GM21360 (cell line): ENCODE data around the gene CABP5.
"Not testable (repeated sequence)": the region's sequence is repeated elsewhere in the genome, so short reads cannot be mapped to it uniquely, and the experiment has no call there.

Experiments used
- ATAC-seq: cut with Tn5 transposase; IDR thresholded peaks from one replicate; pipeline ENCODE4 v1.9.1; 2021; ENCODE audit warnings: mild to moderate bottlenecking, moderate library complexity; ENCODE audit not compliant: unreplicated experiment

CABP5 gene

DNA sequence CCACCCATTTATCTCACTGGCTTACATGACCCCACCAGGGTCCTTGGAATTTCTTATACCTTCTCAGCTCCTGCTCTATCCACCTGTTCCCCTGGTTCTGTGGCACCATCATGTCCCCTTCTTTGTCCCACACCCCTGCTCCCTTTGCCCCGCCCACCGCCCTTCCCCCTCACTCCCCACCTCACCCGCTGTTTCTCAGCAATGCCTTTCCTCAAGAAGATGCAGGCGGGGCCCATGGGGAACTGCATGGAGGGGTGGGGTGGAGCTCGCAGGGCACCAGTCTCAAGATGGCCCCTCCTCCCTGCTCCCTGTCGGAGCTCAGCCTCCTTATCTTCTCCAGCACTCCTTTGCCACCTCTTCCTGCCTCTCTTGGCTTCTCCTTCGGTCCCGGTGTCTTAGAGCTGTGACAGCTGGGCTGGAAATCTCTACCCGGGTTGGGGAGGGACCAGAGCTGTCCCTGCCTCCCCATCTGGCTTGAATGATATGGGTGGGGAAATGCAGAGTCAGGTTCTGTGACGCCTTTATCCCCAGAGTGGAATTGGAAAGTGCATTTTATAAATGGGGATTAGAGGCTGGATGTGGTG is at the start of gene CABP5:
Gene CABP5 (minus strand): TSS at position 405 of the 584 bp plus-strand sequence. CDS start 157 bp downstream, at position 248.
- ATAC-seq, result no peak

DNA sequence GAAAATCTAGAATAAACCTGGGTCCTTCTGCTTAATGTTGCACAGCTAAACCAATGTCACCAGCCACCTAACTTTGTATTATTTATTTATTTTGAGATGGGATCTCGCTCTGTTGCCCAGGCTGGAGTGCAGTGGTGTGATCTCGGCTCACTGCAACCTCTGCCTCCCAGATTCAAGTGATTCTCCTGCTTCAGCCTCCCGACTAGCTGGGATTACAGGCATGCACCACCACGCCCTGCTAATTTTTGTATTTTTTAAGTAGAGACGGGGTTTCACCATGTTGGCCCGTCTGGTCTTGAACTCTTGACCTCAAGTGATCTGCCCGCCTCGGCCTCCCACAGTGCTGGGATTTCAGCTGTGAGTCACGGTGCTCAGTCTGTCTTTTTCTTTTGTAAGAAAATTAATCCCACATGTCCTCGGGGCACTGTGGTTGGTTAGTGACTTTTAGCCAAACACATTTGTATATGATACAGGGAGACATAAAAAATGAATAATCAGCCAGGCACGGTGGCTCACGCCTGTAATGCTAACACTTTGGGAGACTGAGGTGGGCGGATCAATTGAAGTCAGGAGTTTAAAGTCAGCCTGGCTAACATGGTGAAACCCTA is 47.3 kb upstream of the CABP5 start:
- ATAC-seq, result not testable (repeated sequence)

DNA sequence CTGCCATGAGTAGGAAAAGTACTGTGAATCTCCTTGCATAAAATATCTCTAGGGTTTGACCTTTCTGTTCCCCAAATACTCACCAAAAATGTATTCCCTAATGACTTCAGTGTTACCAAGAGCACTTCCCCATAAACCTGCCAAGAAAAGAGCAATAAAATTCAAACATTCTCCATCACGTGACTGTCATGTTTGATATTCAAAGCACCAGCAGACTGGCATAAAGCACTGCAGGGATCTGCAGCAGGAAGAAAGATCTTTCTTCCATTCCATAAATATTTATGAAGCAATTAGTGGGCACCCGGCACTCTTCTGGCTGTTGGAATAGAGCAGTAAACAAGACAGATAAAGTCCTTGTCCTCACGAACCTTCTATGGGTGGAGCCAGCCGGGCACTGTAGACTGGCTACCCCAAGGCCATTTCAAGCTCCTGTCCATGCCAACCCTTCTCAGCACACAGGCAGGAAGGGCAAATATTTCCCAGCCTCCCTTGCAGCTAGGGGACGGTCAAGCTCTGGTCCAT is 46.5 kb upstream of the CABP5 start:
- ATAC-seq, result no peak

DNA sequence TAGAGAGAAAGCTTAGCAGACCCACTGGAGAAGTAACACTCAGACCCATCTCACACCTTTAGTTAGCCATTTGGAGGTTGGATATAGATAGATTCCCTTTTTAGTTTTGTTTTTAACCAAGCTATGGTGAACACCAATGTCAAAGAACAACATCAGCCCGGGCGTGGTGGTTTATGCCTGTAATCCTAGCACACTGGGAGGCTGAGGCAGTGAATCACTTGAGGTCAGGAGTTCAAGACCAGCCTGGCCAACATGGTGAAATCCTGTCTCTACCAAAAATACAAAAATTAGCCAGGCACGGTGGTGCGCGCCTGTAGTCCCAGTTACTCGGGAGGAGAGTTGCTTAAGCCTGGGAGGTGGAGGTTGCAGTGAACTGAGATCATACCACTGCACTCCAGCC is 45.1 kb upstream of the CABP5 start:
- not testable (repeated sequence) for ATAC-seq

DNA sequence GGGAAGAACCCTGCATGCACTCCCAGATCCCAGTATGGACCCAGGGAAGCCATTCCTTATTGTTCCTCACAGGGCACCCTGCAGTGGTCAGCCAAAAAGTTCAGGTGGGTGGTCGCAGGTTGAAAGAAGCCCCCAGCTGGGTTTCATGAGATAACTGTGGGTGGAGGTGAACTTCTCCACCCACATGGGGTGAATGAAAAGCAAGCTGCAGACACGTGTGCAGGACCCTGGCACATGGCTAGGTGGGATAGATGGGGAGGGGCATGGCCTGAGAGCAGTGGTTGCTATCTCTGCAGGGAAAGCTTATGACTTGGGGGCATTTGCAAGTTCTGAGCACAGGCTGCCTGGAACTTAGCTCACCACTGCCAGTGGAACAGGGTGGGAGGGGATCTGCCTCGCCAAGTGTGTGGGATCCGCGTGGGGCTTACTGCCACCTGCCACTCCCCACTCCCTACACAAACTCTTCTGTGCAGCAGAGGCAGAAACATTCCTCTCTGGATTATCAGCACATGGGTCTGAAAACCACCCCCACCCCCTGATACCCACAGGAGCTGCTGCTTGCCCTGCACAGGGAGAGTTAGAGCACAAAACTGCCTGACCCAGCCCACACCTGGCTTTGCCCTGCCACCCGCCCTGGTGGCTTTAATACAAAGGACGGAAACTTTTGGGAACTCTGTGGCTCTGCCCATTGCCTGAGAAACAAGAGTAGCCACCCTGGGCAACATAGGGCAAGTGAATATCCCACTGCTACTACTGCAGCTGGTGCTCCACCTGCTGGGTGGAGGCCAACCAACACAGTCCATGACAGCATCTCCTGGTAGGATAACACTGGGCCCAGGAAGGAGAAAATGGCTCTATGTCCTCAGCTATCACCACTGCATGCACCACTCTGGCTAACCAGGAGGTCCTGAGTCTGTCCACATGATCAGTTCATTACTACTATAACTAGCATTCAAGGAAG is 42.3 kb upstream of the CABP5 start:
- ATAC-seq, result no peak

DNA sequence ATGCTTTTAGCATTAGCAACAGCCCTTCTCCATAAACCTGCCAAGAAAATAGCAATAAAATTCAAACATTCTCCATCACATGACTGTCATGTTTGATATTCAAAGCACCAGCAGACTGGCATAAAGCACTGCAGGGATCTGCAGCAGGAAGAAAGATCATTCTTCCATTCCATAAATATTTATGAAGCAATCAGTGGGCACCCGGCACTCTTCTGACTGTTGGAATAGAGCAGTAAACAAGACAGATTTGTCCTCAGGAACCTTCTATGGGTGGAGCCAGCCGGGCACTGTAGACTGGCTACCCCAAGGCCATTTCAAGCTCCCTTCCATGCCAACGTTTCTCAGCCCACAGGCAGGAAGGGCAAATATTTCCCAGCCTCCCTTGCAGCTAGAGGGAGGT is 41.2 kb upstream of the CABP5 start:
- no peak for ATAC-seq

DNA sequence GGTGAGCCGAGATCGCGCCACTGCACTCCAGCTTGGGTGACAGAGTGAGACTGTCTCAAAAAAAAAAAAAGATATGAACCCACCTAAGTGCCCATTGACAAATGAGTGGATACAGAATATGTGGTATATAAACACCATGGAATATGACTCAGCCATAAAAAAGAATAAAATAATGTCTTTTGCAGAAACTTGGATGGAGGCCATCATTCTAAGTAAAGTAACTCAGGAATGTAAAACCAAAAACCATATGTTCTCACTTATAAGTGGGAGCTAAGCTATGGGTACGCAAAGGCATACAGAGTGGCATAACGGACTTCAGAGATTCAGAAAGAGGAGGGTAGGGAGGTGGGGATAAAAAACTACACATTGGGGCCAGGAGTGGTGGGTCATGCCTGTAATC is 37.2 kb upstream of the CABP5 start:
- no peak for ATAC-seq

DNA sequence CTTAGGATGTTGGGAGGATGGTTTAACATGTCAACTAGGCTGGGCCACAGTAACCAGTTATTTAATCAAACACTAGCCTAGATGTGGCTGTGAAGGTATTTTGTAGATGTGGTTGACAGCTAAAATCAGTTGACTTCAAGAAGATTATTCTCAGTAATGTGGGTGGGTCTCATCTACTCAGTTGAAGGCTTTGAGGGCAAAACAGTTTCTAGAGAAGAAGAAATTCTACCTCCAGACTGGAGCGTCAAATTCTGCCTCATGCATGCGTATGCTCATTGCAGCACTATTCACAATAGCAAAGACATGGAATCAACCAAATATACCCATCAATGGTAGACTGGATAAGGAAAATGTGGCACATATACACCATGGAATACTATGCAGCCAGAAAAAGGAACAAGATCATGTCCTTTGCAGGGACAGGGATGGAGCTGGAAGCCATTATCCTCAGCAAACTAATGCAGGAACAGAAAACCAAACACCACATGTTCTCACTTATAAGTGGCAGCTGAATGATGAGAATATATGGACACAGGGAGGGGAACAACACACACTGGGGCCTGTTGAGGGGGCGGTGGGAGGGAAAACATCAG is 26.4 kb upstream of the CABP5 start:
- not testable (repeated sequence) for ATAC-seq

DNA sequence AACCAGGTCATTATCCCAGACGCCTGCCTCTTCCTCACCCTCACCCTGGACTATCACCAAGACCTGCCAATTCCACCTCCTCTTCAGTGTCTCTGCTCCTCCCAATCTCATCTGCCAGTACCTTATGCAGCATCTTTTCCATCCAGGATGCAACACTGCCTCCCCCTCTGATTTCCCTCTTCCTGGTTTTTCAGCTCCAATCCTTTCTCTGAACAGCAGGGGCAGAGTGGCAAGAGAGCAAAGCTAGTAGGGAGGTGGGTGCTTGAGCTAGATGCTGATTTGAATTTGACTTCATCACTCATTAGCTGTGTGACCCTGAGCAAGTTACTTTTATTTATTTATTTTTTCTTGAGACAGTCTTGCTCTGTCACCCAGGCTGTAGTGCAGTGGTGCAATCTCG is 25.6 kb upstream of the CABP5 start:
- ATAC-seq, result no peak

DNA sequence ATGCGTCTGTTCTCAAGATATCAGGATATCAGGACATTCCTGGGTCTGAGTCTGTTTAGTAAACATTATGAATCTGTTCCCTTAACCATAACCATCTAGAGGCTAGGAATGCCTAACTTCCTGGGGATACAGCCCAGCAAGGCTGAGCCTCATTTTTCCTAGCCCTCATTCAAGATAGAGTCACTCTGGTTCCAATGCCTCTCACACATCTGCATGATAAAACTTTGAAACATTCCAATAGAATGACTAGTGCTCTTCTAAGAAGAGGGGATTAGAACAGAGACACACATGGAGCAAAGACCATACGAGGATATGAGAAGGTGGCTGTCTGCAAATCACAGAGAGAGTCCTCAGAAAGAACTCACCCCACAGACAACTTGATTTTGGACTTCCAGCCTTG is 20.6 kb upstream of the CABP5 start:
- ATAC-seq, result no peak

DNA sequence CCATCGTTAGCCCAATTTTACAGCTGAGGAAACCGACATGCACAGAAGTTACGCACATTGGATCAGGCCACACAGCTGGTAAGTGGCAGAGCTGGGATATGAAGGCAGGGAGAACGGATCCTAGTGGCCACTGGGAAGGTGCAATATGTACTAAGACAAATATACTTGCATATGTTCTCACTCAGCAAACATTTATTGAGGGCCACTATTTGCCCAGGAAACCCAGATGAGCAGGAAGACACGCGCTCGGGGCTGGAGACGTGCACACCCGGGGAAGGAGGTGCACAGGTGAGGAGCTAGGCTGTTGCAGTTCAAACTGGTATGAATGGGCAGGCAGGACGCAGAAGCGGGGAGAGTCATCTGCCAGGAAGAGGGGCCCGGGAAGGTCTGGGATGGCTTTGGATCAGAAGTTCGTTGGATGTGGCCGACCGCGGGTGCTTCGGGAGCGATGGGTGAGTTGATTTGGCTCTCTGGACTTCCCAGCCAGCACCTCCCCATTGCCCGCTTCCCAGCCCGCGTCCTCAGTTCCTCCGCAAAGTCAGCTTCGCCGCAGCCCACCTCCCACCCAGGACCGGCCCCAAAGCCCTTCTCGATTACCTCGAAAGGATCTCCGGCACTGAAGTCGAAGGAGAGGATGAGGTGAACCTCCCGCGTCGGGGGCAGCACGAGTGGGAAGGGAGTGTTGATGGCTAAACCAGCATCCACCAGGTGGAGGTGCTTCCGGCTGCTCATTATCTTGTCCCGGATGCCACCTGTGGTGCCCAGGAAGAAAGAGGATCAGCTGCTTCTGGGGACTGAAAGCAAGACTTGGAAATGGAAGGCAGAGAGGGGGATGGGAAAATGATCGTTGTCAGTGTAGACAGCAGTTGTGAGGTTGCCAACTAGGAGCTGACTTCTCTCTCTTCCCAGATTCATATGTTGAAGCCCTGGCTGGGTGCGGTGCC is 17.8 kb upstream of the CABP5 start:
- ATAC-seq, result no peak

DNA sequence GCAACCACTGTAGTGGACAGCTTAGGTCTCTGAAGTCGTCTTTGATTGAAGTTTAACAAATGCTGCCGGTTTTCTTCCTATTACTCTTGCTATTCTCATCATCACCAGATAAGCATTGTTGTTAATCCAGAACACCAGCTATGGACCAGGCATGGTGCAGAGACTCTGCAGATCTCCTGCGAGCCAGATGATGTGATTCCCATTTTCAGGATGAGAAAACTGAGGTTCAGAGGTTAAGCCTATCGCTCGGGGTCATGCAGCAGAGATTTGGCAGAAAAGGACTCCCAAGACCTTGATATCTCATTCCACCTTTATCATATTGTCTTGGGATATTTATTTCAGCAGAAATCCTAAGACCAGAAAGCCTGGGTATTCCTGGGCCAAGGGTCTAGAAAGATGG is 16.5 kb upstream of the CABP5 start:
- ATAC-seq, result no peak

DNA sequence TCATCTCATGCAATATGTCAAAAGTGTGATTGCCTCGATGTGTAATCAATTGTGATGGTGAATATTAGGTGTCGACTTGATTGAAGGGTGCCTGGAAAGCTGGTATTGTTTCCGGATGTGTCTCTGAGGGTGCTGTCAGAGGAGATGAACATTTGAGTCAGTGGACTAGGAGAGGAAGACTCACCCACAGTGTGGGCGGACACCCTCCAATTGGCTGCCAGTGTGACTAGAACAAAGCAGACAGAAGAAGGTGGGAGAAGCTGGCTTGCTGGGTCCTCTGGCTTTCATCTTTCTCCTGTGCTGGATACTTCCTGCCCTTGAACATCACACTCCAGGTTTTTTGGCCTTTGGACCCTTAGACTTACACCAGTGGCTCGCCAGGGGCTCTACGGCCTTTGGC is 15.5 kb upstream of the CABP5 start:
- no peak for ATAC-seq

DNA sequence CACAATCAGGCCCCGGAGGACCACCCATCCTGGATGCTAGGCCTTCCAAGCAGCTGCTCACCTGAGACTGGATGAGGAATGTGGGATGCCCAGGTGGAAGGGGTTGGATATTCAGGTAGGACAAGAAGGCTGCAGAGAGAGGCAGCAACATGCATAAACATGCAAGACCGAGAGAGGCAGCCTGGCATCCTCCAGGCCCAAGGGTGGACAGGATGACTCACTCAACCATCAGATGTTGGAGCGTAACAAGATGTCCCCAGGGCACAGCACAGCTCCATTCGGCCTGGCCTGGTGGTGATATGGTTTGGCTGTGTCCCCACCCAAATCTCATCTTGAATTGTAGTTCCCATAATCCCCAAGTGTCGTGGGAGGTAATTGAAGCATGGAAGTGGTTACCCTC is 10.0 kb upstream of the CABP5 start:
- no peak for ATAC-seq

DNA sequence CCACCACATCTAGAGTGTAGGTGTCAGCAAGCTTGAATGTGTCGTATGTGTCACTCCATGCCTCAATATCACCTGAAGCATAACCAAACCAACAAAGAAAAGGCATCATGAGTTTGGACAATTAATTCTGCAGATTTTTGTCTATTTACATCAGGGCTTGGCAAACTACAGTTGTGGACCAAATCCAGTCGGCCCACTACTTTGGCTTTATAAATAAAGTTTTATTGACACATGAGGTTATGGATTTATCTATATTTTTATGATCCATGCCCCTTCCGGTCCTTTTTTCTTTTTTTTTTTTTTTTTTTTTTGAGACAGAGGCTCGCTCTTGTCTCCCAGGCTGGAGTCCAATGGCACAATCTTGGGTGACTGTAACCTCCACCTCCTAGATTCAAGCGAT is 9.2 kb upstream of the CABP5 start:
- no peak for ATAC-seq

DNA sequence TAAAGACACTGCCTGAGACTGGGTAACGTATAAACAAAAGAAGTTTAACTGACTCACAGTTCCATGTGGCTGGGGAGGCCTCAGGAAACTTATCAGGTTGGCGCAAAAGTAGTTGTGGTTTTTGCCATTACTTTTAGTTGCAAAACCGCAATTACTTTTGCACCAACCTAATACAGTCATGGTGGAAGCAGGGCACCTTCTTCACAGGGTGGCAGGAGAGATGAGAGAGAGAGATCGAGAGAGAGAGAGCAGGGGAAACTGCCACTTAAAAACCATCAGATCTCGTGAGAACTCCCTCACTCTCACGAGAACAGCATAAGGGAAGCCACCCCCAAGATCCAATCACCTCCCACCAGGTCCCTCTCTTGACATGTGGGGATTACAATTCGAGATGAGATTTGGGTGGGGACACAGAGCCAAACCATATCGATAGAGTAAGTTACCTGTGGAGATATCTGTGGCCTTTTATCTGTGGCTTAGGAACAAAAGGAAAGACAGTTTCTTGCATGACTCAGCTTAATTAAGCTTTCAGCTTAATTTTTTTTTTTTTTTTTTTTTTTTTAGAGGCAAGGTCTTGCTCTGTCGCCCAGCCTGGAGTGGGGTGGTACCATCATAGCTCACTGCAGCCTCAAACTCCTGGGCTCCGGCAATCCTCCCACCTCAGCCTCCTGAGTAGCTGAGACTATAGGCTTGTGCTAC is 7.6 kb upstream of the CABP5 start:
- ATAC-seq, result no peak

DNA sequence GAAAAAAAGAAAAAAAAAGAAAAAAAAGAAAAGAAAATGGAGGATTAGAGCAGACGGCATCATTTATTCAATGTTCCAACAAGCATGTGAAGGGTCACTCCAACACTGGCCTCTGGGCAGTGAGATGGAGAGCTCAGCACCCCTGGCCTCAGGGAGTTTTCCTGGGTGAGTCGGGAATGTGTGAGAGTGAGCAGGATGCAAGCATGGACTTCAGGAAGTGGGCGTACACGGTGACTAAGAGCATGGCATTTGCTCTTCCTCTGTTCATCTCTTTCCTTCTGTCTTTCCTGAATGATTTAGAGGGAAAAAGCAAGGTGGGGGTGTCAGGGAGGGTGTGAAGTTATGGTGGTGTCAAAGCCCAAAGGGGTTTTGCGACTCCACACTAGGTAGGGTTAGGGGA is 682 bp upstream of the CABP5 start:
- ATAC-seq, result no peak

DNA sequence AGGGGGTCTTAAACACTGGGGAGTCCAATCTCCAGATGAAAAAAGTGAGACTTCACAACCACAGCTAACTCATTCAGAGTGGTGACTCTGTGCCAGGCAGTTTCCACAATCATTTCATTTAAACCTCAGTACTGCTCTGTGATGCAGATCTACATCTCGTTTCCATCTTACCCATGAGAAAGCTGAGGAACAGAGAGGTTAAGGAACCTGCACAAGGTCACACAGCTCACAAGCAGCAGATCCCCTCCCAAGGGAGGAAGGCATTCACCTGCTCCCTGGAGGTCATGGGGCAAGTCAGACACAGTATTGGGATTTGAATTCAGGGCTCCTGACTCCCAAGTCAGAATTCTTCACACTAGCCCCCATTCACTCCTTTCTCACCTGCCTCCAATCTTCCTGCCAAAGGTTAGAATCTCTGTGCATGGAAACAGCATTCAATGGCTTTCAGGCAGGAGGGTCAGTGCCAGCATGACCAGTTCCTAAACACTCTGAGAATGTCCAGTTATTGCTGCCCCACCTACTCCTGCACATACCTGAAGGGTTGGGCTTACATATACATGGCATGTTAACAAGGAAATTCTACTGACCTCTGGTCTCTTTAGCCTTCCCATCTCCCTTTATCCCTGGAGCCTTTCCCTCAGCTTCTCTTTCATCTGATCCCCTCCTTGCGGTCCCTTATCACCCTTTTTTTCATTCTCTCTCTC is 1.9 kb downstream of the CABP5 start:
- no peak for ATAC-seq

DNA sequence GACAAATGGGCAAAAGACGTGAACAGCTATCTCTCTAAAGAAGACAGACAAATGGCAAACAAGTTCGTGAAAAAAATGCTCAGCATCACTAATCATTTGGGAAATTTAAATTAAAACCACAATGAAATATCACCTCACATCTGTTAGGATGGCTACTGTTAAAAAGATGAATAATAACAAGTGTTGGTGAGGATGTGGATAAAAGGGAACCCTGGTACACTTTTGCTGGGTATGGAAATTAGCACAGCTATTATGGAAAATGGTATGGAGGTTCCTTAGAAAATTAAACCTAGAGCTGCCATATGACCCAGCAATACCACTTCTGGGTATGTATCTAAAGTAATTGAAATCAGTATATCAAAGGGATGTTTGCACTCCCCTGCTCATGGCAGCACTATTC is 7.1 kb downstream of the CABP5 start:
- no peak for ATAC-seq
